Measurements from ENCODE around the gene PFKM.

PFKM gene

DNA sequence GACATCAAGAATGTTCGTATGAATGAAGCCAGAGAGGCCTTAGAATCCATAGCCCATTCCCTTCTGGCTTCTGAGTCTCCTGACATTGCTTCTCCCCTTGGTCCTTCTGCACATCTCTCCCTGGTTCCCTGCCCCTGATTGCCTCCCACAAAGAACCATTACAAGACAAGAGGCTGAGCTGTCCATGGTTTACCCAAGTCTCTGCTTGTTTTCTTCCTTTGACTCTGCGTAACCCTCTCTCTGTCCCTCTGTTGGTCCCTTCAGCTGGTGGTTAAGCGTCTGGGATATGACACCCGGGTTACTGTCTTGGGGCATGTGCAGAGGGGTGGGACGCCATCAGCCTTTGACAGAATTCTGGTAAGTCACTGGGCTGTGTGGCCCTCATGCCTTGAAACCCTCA, 15.9 kb downstream of the PFKM start:
- no peak for DNase-seq (ENCODE audit: low read depth in 1 of 2, low spot score in 1 of 2)
- no peak overlapping the region for H3K4me3 ChIP-seq (replicated peaks; ENCODE audit: insufficient read depth, low read length)
- H3K27me3 ChIP-seq (ENCODE audit: insufficient read depth, poor library complexity, severe bottlenecking), result no peaks in the 10 kb centered on the region
- TF ChIP-seq REST (IDR thresholded peaks at IDR 0.05; ENCODE audit: insufficient replicate concordance, low read depth), result peak; percentile 60
- TF ChIP-seq GABPA (IDR thresholded peaks at IDR 0.05; ENCODE audit: low read depth), result no peak
- no peak overlapping the region for H3K27ac ChIP-seq (replicated peaks)

GRCh38 chr12:48142818-48143674, 23.9 kb downstream of the PFKM start:
- Histone ChIP-seq H3K4me3 (replicated peaks; ENCODE audit: insufficient read depth, low read length) (no peak overlapping the region), H3K27me3 (ENCODE audit: insufficient read depth, poor library complexity, severe bottlenecking) (no peaks in the 10 kb centered on the region), H3K27ac (replicated peaks) (no peak overlapping the region)
- DNase-seq (ENCODE audit: low read depth in 1 of 2, low spot score in 1 of 2), result peak in 1 of 2 experiments; percentile 3
- TF ChIP-seq REST (IDR thresholded peaks at IDR 0.05; ENCODE audit: insufficient replicate concordance, low read depth) (no peak), SPI1 (IDR thresholded peaks at IDR 0.05; ENCODE audit: borderline replicate concordance, low read depth) (no peak), POLR2AphosphoS5 (IDR thresholded peaks at IDR 0.05; ENCODE audit: low read depth) (no peak), GABPA (IDR thresholded peaks at IDR 0.05; ENCODE audit: low read depth) (no peak)
- TF ChIP-seq, protein P1, sequence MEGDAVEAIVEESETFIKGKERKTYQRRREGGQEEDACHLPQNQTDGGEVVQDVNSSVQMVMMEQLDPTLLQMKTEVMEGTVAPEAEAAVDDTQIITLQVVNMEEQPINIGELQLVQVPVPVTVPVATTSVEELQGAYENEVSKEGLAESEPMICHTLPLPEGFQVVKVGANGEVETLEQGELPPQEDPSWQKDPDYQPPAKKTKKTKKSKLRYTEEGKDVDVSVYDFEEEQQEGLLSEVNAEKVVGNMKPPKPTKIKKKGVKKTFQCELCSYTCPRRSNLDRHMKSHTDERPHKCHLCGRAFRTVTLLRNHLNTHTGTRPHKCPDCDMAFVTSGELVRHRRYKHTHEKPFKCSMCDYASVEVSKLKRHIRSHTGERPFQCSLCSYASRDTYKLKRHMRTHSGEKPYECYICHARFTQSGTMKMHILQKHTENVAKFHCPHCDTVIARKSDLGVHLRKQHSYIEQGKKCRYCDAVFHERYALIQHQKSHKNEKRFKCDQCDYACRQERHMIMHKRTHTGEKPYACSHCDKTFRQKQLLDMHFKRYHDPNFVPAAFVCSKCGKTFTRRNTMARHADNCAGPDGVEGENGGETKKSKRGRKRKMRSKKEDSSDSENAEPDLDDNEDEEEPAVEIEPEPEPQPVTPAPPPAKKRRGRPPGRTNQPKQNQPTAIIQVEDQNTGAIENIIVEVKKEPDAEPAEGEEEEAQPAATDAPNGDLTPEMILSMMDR (IDR thresholded peaks at IDR 0.05; ENCODE audit: insufficient read depth, low read length), result no peak

DNA sequence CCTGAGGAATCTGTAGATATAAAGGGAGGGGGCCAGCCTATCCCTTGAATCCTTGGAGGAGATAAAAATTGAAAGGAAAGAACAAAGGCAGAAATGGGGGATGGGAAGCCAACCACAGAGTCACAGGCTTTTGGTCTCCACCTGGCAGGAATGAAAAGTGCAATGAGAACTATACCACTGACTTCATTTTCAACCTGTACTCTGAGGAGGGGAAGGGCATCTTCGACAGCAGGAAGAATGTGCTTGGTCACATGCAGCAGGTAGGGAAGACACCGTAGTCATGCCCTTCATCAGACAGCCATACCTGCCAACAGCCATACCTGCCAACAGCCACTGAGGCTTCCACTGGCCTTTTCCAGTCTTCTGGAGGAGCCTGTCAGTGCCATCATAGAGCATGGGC, 24.7 kb downstream of the PFKM start:
- Histone ChIP-seq H3K27ac (replicated peaks) (no peak overlapping the region), H3K27me3 (ENCODE audit: insufficient read depth, poor library complexity, severe bottlenecking) (no peaks in the 10 kb centered on the region), H3K4me3 (replicated peaks; ENCODE audit: insufficient read depth, low read length) (no peak overlapping the region)
- no peak for DNase-seq (ENCODE audit: low read depth in 1 of 2, low spot score in 1 of 2)
- no peak for TF ChIP-seq SPI1 (IDR thresholded peaks at IDR 0.05; ENCODE audit: borderline replicate concordance, low read depth)
- TF ChIP-seq POLR2AphosphoS5 (IDR thresholded peaks at IDR 0.05; ENCODE audit: low read depth), result no peak
- TF ChIP-seq REST (IDR thresholded peaks at IDR 0.05; ENCODE audit: insufficient replicate concordance, low read depth), result no peak
- TF ChIP-seq, protein P1 (IDR thresholded peaks at IDR 0.05; ENCODE audit: insufficient read depth, low read length), result no peak
- TF ChIP-seq GABPA (IDR thresholded peaks at IDR 0.05; ENCODE audit: low read depth), result no peak
